Heart right ventricle (tissue), 16 donors: ENCODE results near the gene AURKAIP1. TPM values are rescaled to one million over a fixed set of nuclear protein-coding genes. Genes with fewer than 3 reads are reported as not detected.

Experiments
- ATAC-seq, 8 donors: fragments of 200-7000 bp; cut with Tn5 transposase; one replicate each; pipeline ENCODE4 v1.9.1; 2020; ENCODE audit warnings: mild to moderate bottlenecking in 8 of 8, moderate library complexity in 8 of 8, moderate number of reproducible peaks in 1 of 8
- DNase-seq, 2 donors: peaks; one replicate each; pipeline ENCODE4 v3.0.0-alpha.2; 2020
- H3K27ac ChIP-seq, 10 donors: fragments of 200-600 bp; sonication (generic) in 2 of 10; one replicate each; pipeline versions ENCODE4 v1.5.0 to v1.8.0; 2020 to 2022; ENCODE audit warnings: mild to moderate bottlenecking in 3 of 10
- H3K27me3 ChIP-seq, 7 donors: fragments of 200-600 bp; one replicate each; pipeline ENCODE4 v1.8.0; 2021 to 2022; ENCODE audit warnings: mild to moderate bottlenecking in 2 of 7
- H3K36me3 ChIP-seq, 9 donors: fragments of 200-600 bp; sonication (generic) in 1 of 9; one replicate each; pipeline versions ENCODE4 v1.5.0 to v1.8.0; 2020 to 2022; ENCODE audit warnings: mild to moderate bottlenecking in 2 of 9
- H3K4me1 ChIP-seq, 9 donors: fragments of 200-600 bp; sonication (generic) in 1 of 9; one replicate each; pipeline versions ENCODE4 v1.5.0 to v1.8.0; 2020 to 2022; ENCODE audit warnings: mild to moderate bottlenecking in 4 of 9
- H3K4me3 ChIP-seq, 10 donors: fragments of 200-600 bp; sonication (generic) in 2 of 10; one replicate each; pipeline versions ENCODE4 v1.5.0 to v1.8.0; 2020 to 2022; ENCODE audit warnings: mild to moderate bottlenecking in 7 of 10, moderate library complexity in 2 of 10
- H3K9me3 ChIP-seq, 11 donors: fragments of 200-600 bp in 10 of 11; sonication (generic) in 2 of 11; one replicate each; pipeline versions ENCODE4 v1.5.0 to v1.8.0; 2013 to 2022; ENCODE audit warnings: mild to moderate bottlenecking in 2 of 11, control low read depth in 1 of 11, moderate library complexity in 1 of 11
- WGBS, 2 donors: extraction: QIAGEN DNeasy Blood & Tissue Kit; methylation state at CpG; one replicate each; pipeline ENCODE4 v1.1.7; 2013; ENCODE audit warnings: inconsistent platforms in 1 of 2; 5-methylcytosine and 5-hydroxymethylcytosine counted together
- intact Hi-C, 10 donors: fragments of 100-400 bp; cut with DNase I; formaldehyde crosslinking; loops; one replicate each; pipeline versions ENCODE4 v1.11.1 to v1.14.2; 2022
- polyA plus RNA-seq, 2 donors: library from polyadenylated mRNA; stranded (reverse); fragments of 200-250 nt; gene quantifications; one replicate each; pipeline ENCODE4 v1.2.3, GENCODE V29; 2013
- total RNA-seq, 10 donors: library from RNA; stranded (reverse); fragmentation: NEBNext Ultra II Directional in 3 of 10; extraction: Animal tissue kit (Norgen Biotek cat#: 25700) in 3 of 10; gene quantifications; one replicate each; pipeline versions ENCODE4 v1.2.1 to v1.2.4, GENCODE V29; 2021 to 2023
- TF ChIP-seq, protein P1 (sequence below), 9 donors: fragments of 200-600 bp; sonication (generic) in 2 of 9; IDR thresholded peaks; one replicate each; pipeline versions ENCODE4 v1.5.0 to v1.8.0; 2021 to 2022; ENCODE audit warnings: antibody characterized with exemption in 9 of 9, mild to moderate bottlenecking in 5 of 9, moderate library complexity in 1 of 9
- donor health status: Arrhythmogenic right ventricular cardiomyopathy.
- donor health status: ischemic (EF 13 %, LVEDD 7.1; RV severe dilation, severe dysfunction).
- donor health status: healthy with polysubstance abuse.
- donor health status: DM: no; HTN: yes; CAD: no.
- donor health status: DM: no; HTN: no; CAD: no.
- donor health status: ischemic (EF 25% LVEDD 6.9; RV normal size, moderate dysfunction).
- donor health status: ischemic (EF 25% LVEDD 5.7; RV mildly dilated, moderate dysfunction).
- donor health status: healthy.
- donor health status: DM: yes; HTN: yes; CAD: no.
- donor health status: Ischemic cardiomyopathy.
- donor health status: ischemic (EF 35%, LVEDD 5.7; RV mildly dilated, moderate dysfunction).
- donor health status: nonischemic (EF 11% LVEDD 7.7; RV severe dilation, severe dysfunction).
- donor health status: DM: yes; HTN: yes; CAD: no.
- donor health status: PGD.
- donor health status: ischemic (EF 29% LVEDD 5.4; RV normal size, mild dysfunction).
- donor health status: nonischemic (EF 23%, LVEDD 6.1; RV moderate dilation, normal function).

Gene AURKAIP1
- total and polyA plus RNA-seq, 12 donors = 176 to 528 (median 196) TPM

DNA sequence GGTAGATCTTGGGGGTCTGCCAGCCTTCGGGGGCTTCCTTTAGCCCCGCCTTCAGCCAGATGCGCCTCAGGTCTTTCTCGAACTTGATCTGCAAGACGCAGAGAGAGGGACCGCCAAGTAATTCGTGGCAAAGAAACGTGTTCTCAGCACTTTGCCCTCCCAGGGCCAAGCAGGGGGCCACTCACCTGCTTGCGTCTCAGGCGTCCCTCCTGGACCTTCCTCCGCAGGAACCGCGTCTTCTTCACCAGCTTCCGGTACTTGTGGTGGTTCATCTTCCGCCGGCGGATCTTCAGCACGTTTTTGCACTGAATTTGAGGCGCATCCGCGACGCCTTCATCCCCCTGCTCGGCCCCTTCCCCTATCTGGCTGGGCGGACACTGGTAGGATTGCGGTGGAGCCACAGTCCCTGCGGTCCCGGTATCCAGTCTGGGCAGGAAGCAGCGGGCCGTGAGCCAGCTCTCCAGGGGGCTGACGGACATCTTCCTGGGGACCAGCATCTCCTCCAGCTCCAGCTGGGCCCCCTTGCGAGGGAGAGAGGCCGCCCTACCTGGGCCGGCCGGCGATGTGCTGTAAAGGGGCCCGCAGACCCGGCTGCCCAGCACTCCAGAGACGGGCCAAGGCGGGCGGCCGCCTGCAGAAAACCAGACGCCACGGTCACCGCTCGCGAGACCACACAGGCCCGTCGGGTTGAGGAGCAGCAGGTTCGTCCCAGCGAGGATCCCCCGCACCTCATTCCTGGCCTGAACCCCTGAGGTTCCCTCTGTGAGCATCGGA lies 1.0 kb downstream of the AURKAIP1 start:
- DNase-seq = peak in 1 of 2 donors; percentile 27

DNA sequence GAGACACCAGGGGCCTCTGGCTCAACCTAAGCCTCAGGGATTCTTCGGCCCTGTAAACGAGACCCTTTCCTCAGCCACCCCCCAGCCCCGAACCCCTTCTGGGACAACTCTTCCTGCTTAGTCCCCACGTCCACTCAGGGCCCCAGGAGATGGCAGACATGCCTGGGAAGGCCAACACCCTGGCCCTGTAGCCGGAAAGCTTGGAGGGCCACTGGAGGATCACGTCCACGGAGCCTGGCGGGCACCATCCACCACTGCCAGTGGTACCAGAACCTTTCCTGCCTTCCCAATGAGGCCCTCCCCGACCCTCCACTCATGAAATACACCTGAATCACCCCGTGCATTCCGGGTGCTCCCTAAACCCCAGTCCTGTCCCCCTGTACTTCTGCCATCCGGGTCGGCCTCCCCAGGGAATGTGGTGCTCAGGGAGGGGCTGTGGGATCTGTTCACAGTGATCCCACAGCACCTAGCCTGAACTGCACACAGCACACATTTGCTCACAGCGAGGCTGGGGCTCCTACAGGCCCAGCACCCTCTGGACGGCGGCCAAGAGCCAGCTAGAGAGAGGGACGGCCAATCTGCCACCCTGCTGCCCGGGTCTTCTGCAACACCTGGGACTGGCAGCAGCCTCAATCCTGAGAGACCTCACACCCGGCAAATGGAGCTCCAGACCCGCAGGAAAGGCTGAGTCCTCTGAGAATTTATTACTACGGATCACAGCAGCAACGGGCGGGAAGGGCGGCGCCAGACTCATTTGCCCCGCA lies 1.8 kb downstream of the AURKAIP1 start:
- TF ChIP-seq, protein P1, sequence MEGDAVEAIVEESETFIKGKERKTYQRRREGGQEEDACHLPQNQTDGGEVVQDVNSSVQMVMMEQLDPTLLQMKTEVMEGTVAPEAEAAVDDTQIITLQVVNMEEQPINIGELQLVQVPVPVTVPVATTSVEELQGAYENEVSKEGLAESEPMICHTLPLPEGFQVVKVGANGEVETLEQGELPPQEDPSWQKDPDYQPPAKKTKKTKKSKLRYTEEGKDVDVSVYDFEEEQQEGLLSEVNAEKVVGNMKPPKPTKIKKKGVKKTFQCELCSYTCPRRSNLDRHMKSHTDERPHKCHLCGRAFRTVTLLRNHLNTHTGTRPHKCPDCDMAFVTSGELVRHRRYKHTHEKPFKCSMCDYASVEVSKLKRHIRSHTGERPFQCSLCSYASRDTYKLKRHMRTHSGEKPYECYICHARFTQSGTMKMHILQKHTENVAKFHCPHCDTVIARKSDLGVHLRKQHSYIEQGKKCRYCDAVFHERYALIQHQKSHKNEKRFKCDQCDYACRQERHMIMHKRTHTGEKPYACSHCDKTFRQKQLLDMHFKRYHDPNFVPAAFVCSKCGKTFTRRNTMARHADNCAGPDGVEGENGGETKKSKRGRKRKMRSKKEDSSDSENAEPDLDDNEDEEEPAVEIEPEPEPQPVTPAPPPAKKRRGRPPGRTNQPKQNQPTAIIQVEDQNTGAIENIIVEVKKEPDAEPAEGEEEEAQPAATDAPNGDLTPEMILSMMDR (IDR thresholded peaks at IDR 0.05) = no peak
- Histone ChIP-seq H3K27ac (no peak overlapping the region), H3K9me3 (no peaks in the 10 kb centered on the region), H3K4me3 (peak overlapping the region in 4 of 10 donors; percentile 79 to 98 (median 93)), H3K36me3 (peaks cover 0 to 19% (median 0%) of the 10 kb centered on the region in 9 donors), H3K4me1 (peaks cover 16 to 45% (median 38%) of the 10 kb centered on the region in 9 donors), H3K27me3 (no peaks in the 10 kb centered on the region)
- intact Hi-C loops = loop anchor here in 1 of 10 donors (10.0 kb wide), 1 partner anchor 132 kb away; no protein-coding TSS in a partner anchor
- ATAC-seq (no peak), DNase-seq (peak in 1 of 2 donors; percentile 25)
- WGBS, 2 donors = 85 to 86% methylated on average over 26 of the region's 26 CpGs

More for the DNA sequence above, 1.0 kb downstream of the AURKAIP1 start:
- WGBS, 2 donors = 46 to 48% methylated on average over 51 to 52 of the region's 52 CpGs
- Histone ChIP-seq H3K4me3 (peak overlapping the region; percentile 76 to 100 (median 93)), H3K27ac (peak overlapping the region in 9 of 10 donors; percentile 91 to 99 (median 97)), H3K4me1 (peaks cover 16 to 45% (median 38%) of the 10 kb centered on the region in 9 donors), H3K9me3 (no peaks in the 10 kb centered on the region), H3K27me3 (no peaks in the 10 kb centered on the region), H3K36me3 (peaks cover 0 to 19% (median 0%) of the 10 kb centered on the region in 9 donors)
- ATAC-seq = no peak
- intact Hi-C loops = loop anchor here in 1 of 10 donors (10.0 kb wide), 1 partner anchor 131 kb away; no protein-coding TSS in a partner anchor
- TF ChIP-seq, protein P1 (IDR thresholded peaks at IDR 0.05) = no peak

DNA sequence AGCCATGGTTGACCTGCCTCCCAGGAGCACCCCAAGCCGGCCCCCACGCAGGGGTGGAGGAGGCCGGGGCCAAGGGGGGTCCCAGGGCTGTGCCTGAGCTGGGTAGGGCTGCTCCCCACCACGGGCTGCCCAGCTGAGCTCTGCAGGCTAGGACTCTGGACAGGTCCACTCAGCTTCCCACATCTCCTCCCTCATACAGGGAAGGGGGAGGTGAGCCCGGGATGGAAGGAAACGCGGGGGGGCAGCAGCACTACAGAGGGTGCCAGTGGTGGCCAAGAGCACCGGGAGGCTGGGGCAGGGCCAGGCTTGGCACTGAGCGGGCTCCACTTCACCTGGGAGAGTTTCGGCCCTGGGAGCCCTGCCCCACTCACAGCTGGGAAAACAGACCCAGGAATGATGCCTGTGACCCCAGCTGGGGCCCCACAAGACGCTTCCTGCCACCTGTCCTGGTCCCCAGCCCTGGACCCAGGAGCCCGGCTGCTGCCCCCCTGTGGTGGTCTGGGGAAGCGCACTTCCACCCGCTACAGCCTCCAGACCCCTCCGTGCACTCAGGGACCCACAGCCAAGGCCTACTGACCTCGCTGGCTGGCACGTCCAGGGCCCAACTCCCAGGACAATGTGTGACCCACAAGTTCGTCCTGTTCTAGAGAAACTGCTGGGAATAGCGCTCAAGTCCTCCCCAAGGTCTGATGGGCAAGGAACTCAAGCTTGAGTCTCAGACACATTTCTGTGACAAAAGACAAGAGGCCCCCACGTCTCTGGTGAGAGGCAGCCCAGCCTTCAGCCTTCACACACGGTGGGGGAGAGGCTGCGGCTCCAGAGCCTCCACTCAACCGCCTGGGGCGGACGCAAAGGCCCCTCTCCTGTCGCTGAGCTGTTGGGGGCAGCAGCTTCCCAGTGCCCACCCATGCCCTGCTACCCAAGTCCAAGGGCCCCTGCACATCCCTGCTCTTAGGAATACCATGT lies 3.0 kb downstream of the AURKAIP1 start:
- 36 to 38% methylated on average over 25 to 26 of the region's 26 CpGs for WGBS, 2 donors

More for the DNA sequence above, 3.0 kb downstream of the AURKAIP1 start:
- Histone ChIP-seq H3K9me3 (no peaks in the 10 kb centered on the region), H3K27me3 (no peaks in the 10 kb centered on the region), H3K4me3 (peak overlapping the region in 1 of 10 donors; percentile 4), H3K36me3 (peaks cover 0 to 19% (median 0%) of the 10 kb centered on the region in 9 donors), H3K27ac (peak overlapping the region in 1 of 10 donors; percentile 3), H3K4me1 (peaks cover 16 to 45% (median 38%) of the 10 kb centered on the region in 9 donors)
- DNase-seq (peak in 1 of 2 donors; percentile 79), ATAC-seq (peak; percentile 13 to 42 (median 28))
- TF ChIP-seq, protein P1 (IDR thresholded peaks at IDR 0.05) = peak; percentile 91 to 98 (median 96)
- intact Hi-C loops = loop anchor here in 2 of 10 donors (1.0 to 10.0 kb wide), 2 partner anchors 48 to 133 kb away; no protein-coding TSS in a partner anchor
